Keratinocyte (primary cell): ENCODE data around the gene ARFRP1. TPM values are rescaled to one million over a fixed set of nuclear protein-coding genes. Genes with fewer than 3 reads are reported as not detected.
A peak's percentile ranks its signal among the peaks of the same experiment; 100 is the strongest.

Experiments used
- DNase-seq: peaks from one replicate; pipeline ENCODE4 v3.0.0-alpha.2; 2011; ENCODE audit warnings: low read depth, missing footprints, low spot score
- FAIRE-seq: peaks from 2 replicates; lab custom pipeline; 2011; peaks lifted over from hg19 to GRCh38; lab: Jason Lieb, UNC
- H2AFZ ChIP-seq: 2 replicates; pipeline ENCODE4 v1.6.0; 2012; ENCODE audit warnings: low read length, control low read depth, inconsistent platforms; ENCODE audit not compliant: control insufficient read depth
- H3K27ac ChIP-seq: 2 replicates; pipeline ENCODE4 v1.5.1; 2011; ENCODE audit warnings: low read length; ENCODE audit not compliant: control insufficient read depth, insufficient read depth
- H3K27me3 ChIP-seq: 3 replicates; pipeline ENCODE4 v1.6.0; 2011; ENCODE audit warnings: low read length; ENCODE audit not compliant: control insufficient read depth, insufficient read depth; ENCODE audit errors: extremely low read depth
- H3K36me3 ChIP-seq, 2 experiments: 2 replicates in 1 of 2; 3 replicates in 1 of 2; pipeline ENCODE4 v1.5.1; 2011; ENCODE audit warnings: low read length in 2 of 2, mild to moderate bottlenecking in 1 of 2; ENCODE audit not compliant: control insufficient read depth in 2 of 2, insufficient read depth in 2 of 2; ENCODE audit errors: extremely low read depth in 1 of 2
- H3K4me1 ChIP-seq: 3 replicates; pipeline ENCODE4 v1.5.1; 2011; ENCODE audit warnings: low read length; ENCODE audit not compliant: control insufficient read depth, insufficient read depth; ENCODE audit errors: extremely low read depth
- H3K4me2 ChIP-seq: 3 replicates; pipeline ENCODE4 v1.6.0; 2011; ENCODE audit warnings: low read depth, low read length; ENCODE audit not compliant: control insufficient read depth, insufficient read depth; ENCODE audit errors: extremely low read depth
- H3K4me3 ChIP-seq, 3 experiments: fragments of 200-600 bp in 1 of 3; sonication (generic) in 1 of 3; 2 replicates in 2 of 3; 3 replicates in 1 of 3; pipeline ENCODE4 v1.5.1; 2011 to 2016; ENCODE audit warnings: low read length in 3 of 3, mild to moderate bottlenecking in 3 of 3, control low read depth in 2 of 3, inconsistent platforms in 1 of 3, low read depth in 1 of 3, mixed read lengths in 1 of 3, mixed run types in 1 of 3, moderate library complexity in 1 of 3; ENCODE audit not compliant: control insufficient read depth in 2 of 3, insufficient read depth in 2 of 3; ENCODE audit errors: extremely low read depth in 1 of 3
- H3K79me2 ChIP-seq: 2 replicates; pipeline ENCODE4 v1.6.0; 2012; ENCODE audit warnings: low read length; ENCODE audit not compliant: control insufficient read depth, insufficient read depth
- H3K9ac ChIP-seq: 3 replicates; pipeline ENCODE4 v1.6.0; 2011; ENCODE audit warnings: low read length; ENCODE audit not compliant: control insufficient read depth, insufficient read depth; ENCODE audit errors: extremely low read depth
- H3K9me1 ChIP-seq: 3 replicates; pipeline ENCODE4 v1.6.0; 2011; ENCODE audit warnings: low read length; ENCODE audit not compliant: control insufficient read depth, insufficient read depth; ENCODE audit errors: extremely low read depth
- H3K9me3 ChIP-seq: 2 replicates; pipeline ENCODE4 v1.5.1; 2012; ENCODE audit warnings: low read depth, low read length; ENCODE audit not compliant: control insufficient read depth
- H4K20me1 ChIP-seq: 3 replicates; pipeline ENCODE4 v1.6.0; 2011; ENCODE audit warnings: low read length; ENCODE audit not compliant: control insufficient read depth, insufficient read depth; ENCODE audit errors: extremely low read depth
- EZH2 ChIP-seq: IDR thresholded peaks from one replicate; pipeline ENCODE4 v1.6.1; 2012; ENCODE audit warnings: inconsistent platforms, mild to moderate bottlenecking, low read length, moderate library complexity
- dilution Hi-C: fragments of 300-500 bp; cut with MboI; formaldehyde crosslinking; loops from one replicate; pipeline ENCODE4 v1.7.0; 2020; ENCODE audit warnings: low sequenced_read_pairs; ENCODE audit not compliant: extremely low pct_ligation_motif_present
- polyA plus RNA-seq, 5 experiments: library from polyadenylated mRNA; depleted of rRNA in 3 of 5; stranded (reverse) in 3 of 5; stranded (forward) in 1 of 5; unstranded in 1 of 5; fragments of >200 nt; gene quantifications; 1 replicate in 1 of 5; 2 replicates in 3 of 5; 3 replicates in 1 of 5; pipeline versions ENCODE4 v1.2.1 to v1.2.3, GENCODE V29; 2011 to 2012; ENCODE audit warnings: missing spikeins in 2 of 5, low read depth in 1 of 5, low replicate concordance in 1 of 5
- TF ChIP-seq, protein P1 (sequence below), 3 experiments: IDR thresholded peaks in 1 of 3; conservative IDR thresholded peaks in 1 of 3; optimal IDR thresholded peaks in 1 of 3; 2 replicates in 2 of 3; 3 replicates in 1 of 3; pipeline versions ENCODE3 to v1.5.1; 2011; ENCODE audit warnings: low read length in 3 of 3, mild to moderate bottlenecking in 3 of 3, moderate library complexity in 2 of 3, control low read depth in 1 of 3, inconsistent platforms in 1 of 3; ENCODE audit not compliant: insufficient read depth in 2 of 3; ENCODE audit errors: extremely low read depth in 1 of 3

The ARFRP1 gene
- polyA plus RNA-seq, 1 donor (not counting 4 experiments of a cell fraction or from before 2014, with no cell fraction given): 30.4 TPM

DNA sequence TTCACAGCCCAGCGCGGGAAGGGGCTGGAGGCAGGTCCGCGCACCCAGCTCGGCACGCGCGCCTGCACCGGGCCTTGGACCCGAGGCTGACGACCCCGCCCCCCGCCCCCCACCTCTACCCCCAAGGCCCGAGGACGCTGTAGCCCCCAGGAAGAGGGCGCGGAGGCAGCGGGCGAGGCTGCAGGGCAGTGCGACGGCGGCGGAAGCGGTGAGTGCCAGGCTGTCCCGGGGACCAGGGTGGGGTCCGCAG is 29.8 kb upstream of the ARFRP1 start:
- H3K9me1 ChIP-seq: no peaks in the 10 kb centered on the region
- no peaks in the 10 kb centered on the region for H3K27me3 ChIP-seq
- H2AFZ ChIP-seq: no peak overlapping the region
- H4K20me1 ChIP-seq: no peaks in the 10 kb centered on the region
- peaks cover 30% of the 10 kb centered on the region for H3K4me1 ChIP-seq
- H3K9ac ChIP-seq: no peak overlapping the region
- H3K27ac ChIP-seq: no peak overlapping the region
- peaks cover 16 to 29% of the 10 kb centered on the region in 2 experiments for H3K36me3 ChIP-seq
- H3K4me3 ChIP-seq: no peak overlapping the region
- TF ChIP-seq EZH2: no peak
- TF ChIP-seq, protein P1, sequence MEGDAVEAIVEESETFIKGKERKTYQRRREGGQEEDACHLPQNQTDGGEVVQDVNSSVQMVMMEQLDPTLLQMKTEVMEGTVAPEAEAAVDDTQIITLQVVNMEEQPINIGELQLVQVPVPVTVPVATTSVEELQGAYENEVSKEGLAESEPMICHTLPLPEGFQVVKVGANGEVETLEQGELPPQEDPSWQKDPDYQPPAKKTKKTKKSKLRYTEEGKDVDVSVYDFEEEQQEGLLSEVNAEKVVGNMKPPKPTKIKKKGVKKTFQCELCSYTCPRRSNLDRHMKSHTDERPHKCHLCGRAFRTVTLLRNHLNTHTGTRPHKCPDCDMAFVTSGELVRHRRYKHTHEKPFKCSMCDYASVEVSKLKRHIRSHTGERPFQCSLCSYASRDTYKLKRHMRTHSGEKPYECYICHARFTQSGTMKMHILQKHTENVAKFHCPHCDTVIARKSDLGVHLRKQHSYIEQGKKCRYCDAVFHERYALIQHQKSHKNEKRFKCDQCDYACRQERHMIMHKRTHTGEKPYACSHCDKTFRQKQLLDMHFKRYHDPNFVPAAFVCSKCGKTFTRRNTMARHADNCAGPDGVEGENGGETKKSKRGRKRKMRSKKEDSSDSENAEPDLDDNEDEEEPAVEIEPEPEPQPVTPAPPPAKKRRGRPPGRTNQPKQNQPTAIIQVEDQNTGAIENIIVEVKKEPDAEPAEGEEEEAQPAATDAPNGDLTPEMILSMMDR (optimal IDR thresholded peaks at IDR 0.05 in 1 of 3, IDR thresholded peaks at IDR 0.05 in 1 of 3, conservative IDR thresholded peaks at IDR 0.05 in 1 of 3; ENCODE audit: extremely low read depth in 1 of 3, insufficient read depth in 2 of 3, low read length in 3 of 3): no peak
- DNase-seq: no peak
- no peak for FAIRE-seq
- H3K79me2 ChIP-seq: peaks cover 4% of the 10 kb centered on the region
- H3K4me2 ChIP-seq: no peak overlapping the region
- H3K9me3 ChIP-seq: no peaks in the 10 kb centered on the region
- dilution Hi-C loops: no loop called here

DNA sequence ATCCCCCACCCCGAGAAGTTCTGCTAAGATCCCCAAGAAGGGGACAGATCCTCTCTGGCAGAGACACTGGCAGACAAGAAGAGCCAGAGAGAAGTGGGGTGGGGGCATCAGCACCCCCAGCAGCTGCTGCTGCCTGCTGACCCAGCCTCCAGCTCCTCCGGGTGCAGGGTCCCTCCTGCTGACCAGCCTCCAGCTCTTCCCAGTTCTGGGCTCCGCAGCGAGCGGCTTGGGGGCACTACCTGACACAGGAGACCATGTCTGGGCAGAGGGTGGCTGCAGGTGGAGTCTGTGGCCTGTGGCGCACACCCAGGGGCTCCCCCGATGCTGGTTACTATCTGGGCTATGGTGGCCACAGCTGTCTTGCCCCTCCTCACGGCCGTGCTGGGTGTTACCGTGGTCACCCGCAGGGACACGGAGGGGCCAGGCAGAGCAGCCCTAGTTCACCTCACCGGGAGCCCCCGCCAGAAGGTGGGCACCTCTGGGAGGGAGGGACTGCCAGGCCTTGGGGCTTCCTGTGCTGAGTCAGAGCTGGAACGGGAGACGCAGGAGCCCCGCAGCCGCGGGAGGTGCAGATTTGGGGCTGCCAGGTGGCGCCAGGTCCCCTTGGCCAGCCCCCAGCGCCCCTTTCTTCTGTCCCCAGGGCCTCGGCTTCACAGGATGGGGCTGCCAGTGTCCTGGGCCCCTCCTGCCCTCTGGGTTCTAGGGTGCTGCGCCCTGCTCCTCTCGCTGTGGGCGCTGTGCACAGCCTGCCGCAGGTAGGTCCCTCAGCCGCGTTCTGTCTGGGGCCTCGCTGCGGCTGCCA is 29.3 kb upstream of the ARFRP1 start:
- Histone ChIP-seq H3K4me3 (no peak overlapping the region), H3K27me3 (no peaks in the 10 kb centered on the region), H2AFZ (no peak overlapping the region), H4K20me1 (no peaks in the 10 kb centered on the region), H3K9ac (no peak overlapping the region), H3K36me3 (peaks cover 16 to 27% of the 10 kb centered on the region in 2 experiments), H3K27ac (no peak overlapping the region), H3K9me1 (no peaks in the 10 kb centered on the region), H3K79me2 (peaks cover 7% of the 10 kb centered on the region), H3K4me2 (peak overlapping the region; percentile 22), H3K9me3 (no peaks in the 10 kb centered on the region), H3K4me1 (peaks cover 30% of the 10 kb centered on the region)
- DNase-seq (no peak), FAIRE-seq (no peak)
- TF ChIP-seq, protein P1 (optimal IDR thresholded peaks at IDR 0.05 in 1 of 3, IDR thresholded peaks at IDR 0.05 in 1 of 3, conservative IDR thresholded peaks at IDR 0.05 in 1 of 3; ENCODE audit: extremely low read depth in 1 of 3, insufficient read depth in 2 of 3, low read length in 3 of 3): no peak
- TF ChIP-seq EZH2: no peak
- dilution Hi-C loops: no loop called here
